Measurements from ENCODE around the gene SLC34A2.
A peak's percentile ranks its signal among the peaks of the same experiment; 100 is the strongest.

The SLC34A2 gene

DNA sequence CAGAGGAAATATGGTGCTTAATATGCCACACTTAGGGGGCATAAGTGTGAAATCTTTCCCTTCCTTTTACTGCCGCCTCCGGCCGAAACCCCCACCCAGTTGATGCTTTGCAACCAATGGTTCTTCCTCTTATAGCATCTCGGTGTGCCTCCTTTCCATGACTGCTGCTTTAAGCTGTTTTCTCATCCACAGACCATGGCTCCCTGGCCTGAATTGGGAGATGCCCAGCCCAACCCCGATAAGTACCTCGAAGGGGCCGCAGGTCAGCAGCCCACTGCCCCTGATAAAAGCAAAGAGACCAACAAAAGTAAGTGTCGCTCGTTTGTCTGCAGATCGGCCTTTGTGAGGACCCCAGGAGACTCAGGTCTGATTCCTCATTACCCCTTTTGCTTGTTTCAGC lies 6.7 kb downstream of the SLC34A2 start:
- 0 out of 2 replicates have a peak, but pooled peaks cover 2% of the 10 kb centered on the region for H3K27me3 ChIP-seq (ENCODE audit: low read depth, low read length)
- no peak overlapping the region for H3K27ac ChIP-seq (ENCODE audit: low read length)
- no peak for TF ChIP-seq EZH2phosphoT487 (IDR thresholded peaks at IDR 0.05; ENCODE audit: low read depth)
- TF ChIP-seq, protein P1, sequence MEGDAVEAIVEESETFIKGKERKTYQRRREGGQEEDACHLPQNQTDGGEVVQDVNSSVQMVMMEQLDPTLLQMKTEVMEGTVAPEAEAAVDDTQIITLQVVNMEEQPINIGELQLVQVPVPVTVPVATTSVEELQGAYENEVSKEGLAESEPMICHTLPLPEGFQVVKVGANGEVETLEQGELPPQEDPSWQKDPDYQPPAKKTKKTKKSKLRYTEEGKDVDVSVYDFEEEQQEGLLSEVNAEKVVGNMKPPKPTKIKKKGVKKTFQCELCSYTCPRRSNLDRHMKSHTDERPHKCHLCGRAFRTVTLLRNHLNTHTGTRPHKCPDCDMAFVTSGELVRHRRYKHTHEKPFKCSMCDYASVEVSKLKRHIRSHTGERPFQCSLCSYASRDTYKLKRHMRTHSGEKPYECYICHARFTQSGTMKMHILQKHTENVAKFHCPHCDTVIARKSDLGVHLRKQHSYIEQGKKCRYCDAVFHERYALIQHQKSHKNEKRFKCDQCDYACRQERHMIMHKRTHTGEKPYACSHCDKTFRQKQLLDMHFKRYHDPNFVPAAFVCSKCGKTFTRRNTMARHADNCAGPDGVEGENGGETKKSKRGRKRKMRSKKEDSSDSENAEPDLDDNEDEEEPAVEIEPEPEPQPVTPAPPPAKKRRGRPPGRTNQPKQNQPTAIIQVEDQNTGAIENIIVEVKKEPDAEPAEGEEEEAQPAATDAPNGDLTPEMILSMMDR (IDR thresholded peaks at IDR 0.05; ENCODE audit: low read depth, low read length), result no peak
- no peaks in the 10 kb centered on the region for H3K9me3 ChIP-seq (ENCODE audit: insufficient read depth, low read length)
- no peaks in the 10 kb centered on the region for H3K79me2 ChIP-seq (ENCODE audit: low read length)
- H3K9ac ChIP-seq (ENCODE audit: low read length), result no peak overlapping the region
- no peak overlapping the region for H2AFZ ChIP-seq (ENCODE audit: low read depth, low read length)
- H3K4me1 ChIP-seq (ENCODE audit: low read length), result no peaks in the 10 kb centered on the region
- no peak overlapping the region for H3K4me3 ChIP-seq (ENCODE audit: low read length)
- no peaks in the 10 kb centered on the region for H4K20me1 ChIP-seq (ENCODE audit: insufficient read depth, low read length)
- H3K36me3 ChIP-seq (replicated peaks; ENCODE audit: low read depth, low read length), result no peaks in the 10 kb centered on the region
- H3K4me2 ChIP-seq (ENCODE audit: low read length), result no peak overlapping the region

DNA sequence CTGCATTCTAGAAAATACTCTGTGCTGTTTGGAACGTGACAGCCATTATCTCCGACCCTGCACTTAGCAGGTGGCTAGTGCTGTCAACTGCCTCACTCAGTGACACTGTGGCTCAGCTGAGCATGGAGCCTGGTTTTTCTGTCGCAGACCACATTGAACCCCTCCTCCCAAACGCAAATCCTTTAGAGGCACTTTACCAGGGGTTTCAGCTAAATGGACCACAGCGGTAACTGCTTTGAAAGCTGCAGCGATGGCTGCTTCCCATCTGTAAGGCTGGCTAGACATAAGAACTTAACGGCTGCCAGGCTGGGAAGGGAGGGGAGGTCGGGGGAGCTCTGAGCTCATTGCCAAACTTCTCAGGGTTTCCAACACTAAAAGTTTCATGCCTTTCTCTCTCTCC lies 8.1 kb downstream of the SLC34A2 start:
- Histone ChIP-seq H3K36me3 (replicated peaks; ENCODE audit: low read depth, low read length) (no peaks in the 10 kb centered on the region), H3K27ac (ENCODE audit: low read length) (no peak overlapping the region), H3K9ac (ENCODE audit: low read length) (no peak overlapping the region), H4K20me1 (ENCODE audit: insufficient read depth, low read length) (no peaks in the 10 kb centered on the region), H3K4me2 (ENCODE audit: low read length) (no peak overlapping the region), H3K4me1 (ENCODE audit: low read length) (no peaks in the 10 kb centered on the region), H3K27me3 (ENCODE audit: low read depth, low read length) (0 out of 2 replicates have a peak, but pooled peaks cover 2% of the 10 kb centered on the region), H3K9me3 (ENCODE audit: insufficient read depth, low read length) (no peaks in the 10 kb centered on the region), H2AFZ (ENCODE audit: low read depth, low read length) (no peak overlapping the region), H3K4me3 (ENCODE audit: low read length) (no peak overlapping the region), H3K79me2 (ENCODE audit: low read length) (no peaks in the 10 kb centered on the region)
- no peak for TF ChIP-seq EZH2phosphoT487 (IDR thresholded peaks at IDR 0.05; ENCODE audit: low read depth)
- TF ChIP-seq, protein P1 (IDR thresholded peaks at IDR 0.05; ENCODE audit: low read depth, low read length), result no peak

DNA sequence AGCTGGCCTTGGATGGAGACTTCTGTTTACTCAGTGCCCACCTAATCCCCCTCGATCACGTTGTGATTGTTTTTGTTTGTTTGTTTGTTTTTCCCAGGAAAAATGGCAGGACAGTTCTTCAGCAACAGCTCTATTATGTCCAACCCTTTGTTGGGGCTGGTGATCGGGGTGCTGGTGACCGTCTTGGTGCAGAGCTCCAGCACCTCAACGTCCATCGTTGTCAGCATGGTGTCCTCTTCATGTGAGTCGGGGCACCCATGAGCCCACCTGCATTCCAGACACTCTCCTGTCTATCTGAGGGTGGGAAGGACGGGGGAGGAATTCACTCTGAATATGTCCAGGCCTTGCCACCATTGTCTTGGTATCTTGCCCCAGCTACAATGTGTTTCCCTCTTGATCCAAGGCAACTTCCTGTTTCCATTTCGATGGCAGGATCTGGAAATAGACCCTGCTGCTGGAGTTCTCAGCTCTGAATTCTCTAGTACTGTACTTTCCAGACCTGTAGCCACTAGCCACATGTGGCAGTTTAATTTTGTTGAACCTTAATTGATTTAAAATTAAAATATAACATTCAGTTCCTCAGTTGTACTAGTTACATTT lies 10.5 kb downstream of the SLC34A2 start:
- no peak overlapping the region for H3K9ac ChIP-seq (ENCODE audit: low read length)
- H3K9me3 ChIP-seq (ENCODE audit: insufficient read depth, low read length), result no peaks in the 10 kb centered on the region
- H3K4me3 ChIP-seq (ENCODE audit: low read length), result no peak overlapping the region
- no peak overlapping the region for H3K4me2 ChIP-seq (ENCODE audit: low read length)
- no peak overlapping the region for H2AFZ ChIP-seq (ENCODE audit: low read depth, low read length)
- H3K79me2 ChIP-seq (ENCODE audit: low read length), result no peaks in the 10 kb centered on the region
- H3K36me3 ChIP-seq (replicated peaks; ENCODE audit: low read depth, low read length), result no peaks in the 10 kb centered on the region
- TF ChIP-seq EZH2phosphoT487 (IDR thresholded peaks at IDR 0.05; ENCODE audit: low read depth), result no peak
- TF ChIP-seq, protein P1 (IDR thresholded peaks at IDR 0.05; ENCODE audit: low read depth, low read length), result no peak
- H3K4me1 ChIP-seq (ENCODE audit: low read length), result no peaks in the 10 kb centered on the region
- no peaks in the 10 kb centered on the region for H4K20me1 ChIP-seq (ENCODE audit: insufficient read depth, low read length)
- no peak overlapping the region for H3K27ac ChIP-seq (ENCODE audit: low read length)
- peaks cover 3% of the 10 kb centered on the region; the same call in 1 of the 2 replicates for H3K27me3 ChIP-seq (ENCODE audit: low read depth, low read length)

DNA sequence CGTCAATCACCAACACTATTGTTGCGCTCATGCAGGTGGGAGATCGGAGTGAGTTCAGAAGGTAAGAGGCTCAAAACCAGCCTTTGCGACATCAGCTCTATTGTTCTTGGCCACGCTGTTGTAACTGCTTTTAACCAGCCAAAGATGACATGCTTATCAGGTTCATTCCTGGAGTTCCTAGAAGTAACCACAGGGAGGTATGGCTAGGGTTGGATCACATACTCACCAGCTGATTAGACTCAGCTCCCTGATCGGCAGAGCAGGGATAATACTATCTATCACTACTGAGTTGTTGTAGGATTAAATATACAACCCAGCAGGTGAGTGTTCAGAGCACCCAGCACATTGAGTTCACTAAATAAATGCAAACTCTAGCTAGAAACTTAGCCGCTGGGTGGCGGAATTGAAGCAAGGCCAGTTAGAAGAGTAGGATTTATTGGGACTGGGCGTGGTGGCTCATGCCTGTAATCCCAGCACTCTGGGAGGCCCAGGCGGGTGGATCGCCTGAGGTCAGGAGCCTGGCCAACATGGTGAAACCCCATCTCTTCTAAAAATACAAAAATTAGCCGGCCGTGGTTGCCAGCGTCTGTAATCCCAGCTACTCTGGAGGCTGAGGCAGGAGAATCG lies 12.4 kb downstream of the SLC34A2 start:
- Histone ChIP-seq H3K27ac (ENCODE audit: low read length) (no peak overlapping the region), H3K27me3 (ENCODE audit: low read depth, low read length) (peaks cover 3% of the 10 kb centered on the region; the same call in 1 of the 2 replicates), H3K4me3 (ENCODE audit: low read length) (no peak overlapping the region), H3K4me1 (ENCODE audit: low read length) (no peaks in the 10 kb centered on the region), H3K79me2 (ENCODE audit: low read length) (no peaks in the 10 kb centered on the region), H2AFZ (ENCODE audit: low read depth, low read length) (no peak overlapping the region), H3K36me3 (replicated peaks; ENCODE audit: low read depth, low read length) (no peaks in the 10 kb centered on the region), H4K20me1 (ENCODE audit: insufficient read depth, low read length) (no peaks in the 10 kb centered on the region), H3K9ac (ENCODE audit: low read length) (no peak overlapping the region), H3K9me3 (ENCODE audit: insufficient read depth, low read length) (no peaks in the 10 kb centered on the region), H3K4me2 (ENCODE audit: low read length) (no peak overlapping the region)
- TF ChIP-seq EZH2phosphoT487 (IDR thresholded peaks at IDR 0.05; ENCODE audit: low read depth), result no peak
- TF ChIP-seq, protein P1 (IDR thresholded peaks at IDR 0.05; ENCODE audit: low read depth, low read length), result peak; percentile 31

Measured in OCI-LY3 (cell line).